ENCODE data around the gene NAT8. TPM values are rescaled to one million over a fixed set of nuclear protein-coding genes. Genes with fewer than 3 reads are reported as not detected.
"Not testable (repeated sequence)": the region's sequence is repeated elsewhere in the genome, so short reads cannot be mapped to it uniquely, and the experiment has no call there.

The NAT8 gene
- not detected for total RNA-seq
- not detected for polyA plus RNA-seq
- long read RNA-seq, donor 1, result 0 reads
- long read RNA-seq, donor 2, result 0 reads
- long read RNA-seq, donor 3, result 0 reads
- long read RNA-seq, donor 4, result 0 reads
- long read RNA-seq, donor 5, partial matches to known transcripts, result 0 of 2 reads
- long read RNA-seq, donor 5, other reads (novel, unspliced or antisense), result 0 of 2 reads
- long read RNA-seq, donor 6, partial matches to known transcripts, result 0 of 1 reads
- long read RNA-seq, donor 6, other reads (novel, unspliced or antisense), result 0 of 1 reads
- long read RNA-seq, donor 7, result 0 reads
- long read RNA-seq, donor 8, result 0 reads
- long read RNA-seq, donor 9, result 0 reads
- long read RNA-seq, donor 10, result 0 reads

- Histone ChIP-seq H3K9me3 (ENCODE audit: control insufficient read depth in 2 of 2, insufficient read depth in 1 of 2, low read length in 1 of 2) (peaks cover 0 to 10% of the 10 kb centered on the region in 2 donors), H3K27me3 (ENCODE audit: control insufficient read depth in 2 of 2, insufficient read depth in 1 of 2, low read length in 1 of 2) (no peaks in the 10 kb centered on the region), H3K4me1 (ENCODE audit: control insufficient read depth in 2 of 2, insufficient read depth in 2 of 2, low read length in 2 of 2) (no peaks in the 10 kb centered on the region), H3K27ac (ENCODE audit: low read depth in 1 of 2, low read length in 1 of 2) (no peak within 1 kb of the TSS), H3K36me3 (ENCODE audit: control insufficient read depth in 2 of 2, insufficient read depth in 2 of 2, low read length in 1 of 2) (no peaks in the 10 kb centered on the region), H3K4me3 (ENCODE audit: low read length in 2 of 2) (no peak within 1 kb of the TSS)
- WGBS, result 83% methylated on average over 13 of the region's 13 CpGs
- no peak for DNase-seq (ENCODE audit: low read depth in 6 of 9, low spot score in 9 of 9)
These were observed at the start of gene NAT8 for GRCh38 chr2:73642338-73643018. Gene NAT8, minus strand, starts transcription at chr2:73642422. Its CDS starts 794 bp downstream, at chr2:73641628.

GRCh38 chr2:73690372-73691088, 48.3 kb upstream of the NAT8 start:
- not testable (repeated sequence) for H3K27me3 ChIP-seq (ENCODE audit: control insufficient read depth in 2 of 2, insufficient read depth in 1 of 2, low read length in 1 of 2); H3K9me3 ChIP-seq (ENCODE audit: control insufficient read depth in 2 of 2, insufficient read depth in 1 of 2, low read length in 1 of 2); H3K27ac ChIP-seq (ENCODE audit: low read depth in 1 of 2, low read length in 1 of 2); H3K4me1 ChIP-seq (ENCODE audit: control insufficient read depth in 2 of 2, insufficient read depth in 2 of 2, low read length in 2 of 2); H3K4me3 ChIP-seq (ENCODE audit: low read length in 2 of 2); H3K36me3 ChIP-seq (ENCODE audit: control insufficient read depth in 2 of 2, insufficient read depth in 2 of 2, low read length in 1 of 2)
- peak in 3 of 9 donors; percentile 5 to 17 (median 14) for DNase-seq (ENCODE audit: low read depth in 6 of 9, low spot score in 9 of 9)
- WGBS, result 62% methylated on average over 4 of the region's 4 CpGs

GRCh38 chr2:73688494-73688893, 46.3 kb upstream of the NAT8 start:
- 98% methylated on average over 5 of the region's 5 CpGs for WGBS
- not testable (repeated sequence) for H3K36me3 ChIP-seq (ENCODE audit: control insufficient read depth in 2 of 2, insufficient read depth in 2 of 2, low read length in 1 of 2)

GRCh38 chr2:73685764-73686438, 43.7 kb upstream of the NAT8 start:
- H3K36me3 ChIP-seq (ENCODE audit: control insufficient read depth in 2 of 2, insufficient read depth in 2 of 2, low read length in 1 of 2), result no peaks in the 10 kb centered on the region
- no peak overlapping the region for H3K27ac ChIP-seq (ENCODE audit: low read depth in 1 of 2, low read length in 1 of 2)
- no peaks in the 10 kb centered on the region for H3K4me1 ChIP-seq (ENCODE audit: control insufficient read depth in 2 of 2, insufficient read depth in 2 of 2, low read length in 2 of 2)
- no peak overlapping the region for H3K4me3 ChIP-seq (ENCODE audit: low read length in 2 of 2)
- 92% methylated on average over 4 of the region's 4 CpGs for WGBS
- no peaks in the 10 kb centered on the region for H3K27me3 ChIP-seq (ENCODE audit: control insufficient read depth in 2 of 2, insufficient read depth in 1 of 2, low read length in 1 of 2)
- no peaks in the 10 kb centered on the region for H3K9me3 ChIP-seq (ENCODE audit: control insufficient read depth in 2 of 2, insufficient read depth in 1 of 2, low read length in 1 of 2)
- no peak for DNase-seq (ENCODE audit: low read depth in 6 of 9, low spot score in 9 of 9)

More at GRCh38 chr2:73688494-73688893, 46.3 kb upstream of the NAT8 start:
- not testable (repeated sequence) for H3K27me3 ChIP-seq (ENCODE audit: control insufficient read depth in 2 of 2, insufficient read depth in 1 of 2, low read length in 1 of 2); H3K9me3 ChIP-seq (ENCODE audit: control insufficient read depth in 2 of 2, insufficient read depth in 1 of 2, low read length in 1 of 2); H3K4me1 ChIP-seq (ENCODE audit: control insufficient read depth in 2 of 2, insufficient read depth in 2 of 2, low read length in 2 of 2); DNase-seq (ENCODE audit: low read depth in 6 of 9, low spot score in 9 of 9); H3K27ac ChIP-seq (ENCODE audit: low read depth in 1 of 2, low read length in 1 of 2); H3K4me3 ChIP-seq (ENCODE audit: low read length in 2 of 2)

- not testable (repeated sequence) for H3K4me3 ChIP-seq (ENCODE audit: low read length in 2 of 2); H3K27ac ChIP-seq (ENCODE audit: low read depth in 1 of 2, low read length in 1 of 2); DNase-seq (ENCODE audit: low read depth in 6 of 9, low spot score in 9 of 9); H3K27me3 ChIP-seq (ENCODE audit: control insufficient read depth in 2 of 2, insufficient read depth in 1 of 2, low read length in 1 of 2); H3K9me3 ChIP-seq (ENCODE audit: control insufficient read depth in 2 of 2, insufficient read depth in 1 of 2, low read length in 1 of 2); H3K36me3 ChIP-seq (ENCODE audit: control insufficient read depth in 2 of 2, insufficient read depth in 2 of 2, low read length in 1 of 2); H3K4me1 ChIP-seq (ENCODE audit: control insufficient read depth in 2 of 2, insufficient read depth in 2 of 2, low read length in 2 of 2)
- 84% methylated on average over 9 of the region's 9 CpGs for WGBS
These were observed 42.7 kb upstream of the NAT8 start for GRCh38 chr2:73684905-73685304.

- DNase-seq (ENCODE audit: low read depth in 6 of 9, low spot score in 9 of 9); H3K4me3 ChIP-seq (ENCODE audit: low read length in 2 of 2); H3K4me1 ChIP-seq (ENCODE audit: control insufficient read depth in 2 of 2, insufficient read depth in 2 of 2, low read length in 2 of 2); H3K27me3 ChIP-seq (ENCODE audit: control insufficient read depth in 2 of 2, insufficient read depth in 1 of 2, low read length in 1 of 2); H3K9me3 ChIP-seq (ENCODE audit: control insufficient read depth in 2 of 2, insufficient read depth in 1 of 2, low read length in 1 of 2); H3K36me3 ChIP-seq (ENCODE audit: control insufficient read depth in 2 of 2, insufficient read depth in 2 of 2, low read length in 1 of 2); H3K27ac ChIP-seq (ENCODE audit: low read depth in 1 of 2, low read length in 1 of 2): not testable (repeated sequence)
- 92% methylated on average over 1 of the region's 1 CpG for WGBS
These were observed 42.1 kb upstream of the NAT8 start for GRCh38 chr2:73684325-73684724.

- WGBS, result 38% methylated on average over 5 of the region's 5 CpGs
- peak in 6 of 9 donors; percentile 8 to 29 (median 22) for DNase-seq (ENCODE audit: low read depth in 6 of 9, low spot score in 9 of 9)
- H3K4me3 ChIP-seq (ENCODE audit: low read length in 2 of 2); H3K4me1 ChIP-seq (ENCODE audit: control insufficient read depth in 2 of 2, insufficient read depth in 2 of 2, low read length in 2 of 2); H3K9me3 ChIP-seq (ENCODE audit: control insufficient read depth in 2 of 2, insufficient read depth in 1 of 2, low read length in 1 of 2); H3K36me3 ChIP-seq (ENCODE audit: control insufficient read depth in 2 of 2, insufficient read depth in 2 of 2, low read length in 1 of 2); H3K27ac ChIP-seq (ENCODE audit: low read depth in 1 of 2, low read length in 1 of 2); H3K27me3 ChIP-seq (ENCODE audit: control insufficient read depth in 2 of 2, insufficient read depth in 1 of 2, low read length in 1 of 2): not testable (repeated sequence)
These were observed 37.8 kb upstream of the NAT8 start for GRCh38 chr2:73679951-73680571.

GRCh38 chr2:73679237-73679636, 37.0 kb upstream of the NAT8 start:
- not testable (repeated sequence) for H3K9me3 ChIP-seq (ENCODE audit: control insufficient read depth in 2 of 2, insufficient read depth in 1 of 2, low read length in 1 of 2); H3K27me3 ChIP-seq (ENCODE audit: control insufficient read depth in 2 of 2, insufficient read depth in 1 of 2, low read length in 1 of 2); H3K27ac ChIP-seq (ENCODE audit: low read depth in 1 of 2, low read length in 1 of 2); DNase-seq (ENCODE audit: low read depth in 6 of 9, low spot score in 9 of 9); H3K4me3 ChIP-seq (ENCODE audit: low read length in 2 of 2); H3K36me3 ChIP-seq (ENCODE audit: control insufficient read depth in 2 of 2, insufficient read depth in 2 of 2, low read length in 1 of 2); H3K4me1 ChIP-seq (ENCODE audit: control insufficient read depth in 2 of 2, insufficient read depth in 2 of 2, low read length in 2 of 2)
- WGBS, result 86% methylated on average over 2 of the region's 2 CpGs

All from thymus (tissue), 14 donors.